Measurements from ENCODE around the gene P2RX7. TPM values are rescaled to one million over a fixed set of nuclear protein-coding genes. Genes with fewer than 3 reads are reported as not detected.
A peak's percentile ranks its signal among the peaks of the same experiment; 100 is the strongest.

The P2RX7 gene
- total and polyA plus RNA-seq, 8 donors = 0.77 to 8.8 (median 1.4) TPM

GRCh38 chr12:121184425-121184824 lies 51.7 kb downstream of the P2RX7 start:
- TF ChIP-seq, protein P1, sequence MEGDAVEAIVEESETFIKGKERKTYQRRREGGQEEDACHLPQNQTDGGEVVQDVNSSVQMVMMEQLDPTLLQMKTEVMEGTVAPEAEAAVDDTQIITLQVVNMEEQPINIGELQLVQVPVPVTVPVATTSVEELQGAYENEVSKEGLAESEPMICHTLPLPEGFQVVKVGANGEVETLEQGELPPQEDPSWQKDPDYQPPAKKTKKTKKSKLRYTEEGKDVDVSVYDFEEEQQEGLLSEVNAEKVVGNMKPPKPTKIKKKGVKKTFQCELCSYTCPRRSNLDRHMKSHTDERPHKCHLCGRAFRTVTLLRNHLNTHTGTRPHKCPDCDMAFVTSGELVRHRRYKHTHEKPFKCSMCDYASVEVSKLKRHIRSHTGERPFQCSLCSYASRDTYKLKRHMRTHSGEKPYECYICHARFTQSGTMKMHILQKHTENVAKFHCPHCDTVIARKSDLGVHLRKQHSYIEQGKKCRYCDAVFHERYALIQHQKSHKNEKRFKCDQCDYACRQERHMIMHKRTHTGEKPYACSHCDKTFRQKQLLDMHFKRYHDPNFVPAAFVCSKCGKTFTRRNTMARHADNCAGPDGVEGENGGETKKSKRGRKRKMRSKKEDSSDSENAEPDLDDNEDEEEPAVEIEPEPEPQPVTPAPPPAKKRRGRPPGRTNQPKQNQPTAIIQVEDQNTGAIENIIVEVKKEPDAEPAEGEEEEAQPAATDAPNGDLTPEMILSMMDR (IDR thresholded peaks at IDR 0.05) = no peak
- Histone ChIP-seq H3K4me3 (no peak overlapping the region), H3K4me1 (no peaks in the 10 kb centered on the region), H3K27me3 (no peaks in the 10 kb centered on the region), H3K36me3 (no peaks in the 10 kb centered on the region), H3K9me3 (no peaks in the 10 kb centered on the region), H3K27ac (no peak overlapping the region)
- WGBS, 2 donors = 88 to 89% methylated on average over 15 of the region's 15 CpGs
- FAIRE-seq (no peak), ATAC-seq (peak in 1 of 4 donors; percentile 34), DNase-seq (peak in 1 of 6 donors; percentile 50)
- intact Hi-C loops (cut with DNase I) = no loop called here

GRCh38 chr12:121184984-121185889 lies 52.6 kb downstream of the P2RX7 start:
- DNase-seq (no peak), ATAC-seq (peak in 1 of 4 donors; percentile 40), FAIRE-seq (no peak)
- intact Hi-C loops (cut with DNase I) = no loop called here
- Histone ChIP-seq H3K9me3 (no peaks in the 10 kb centered on the region), H3K4me1 (no peaks in the 10 kb centered on the region), H3K36me3 (no peaks in the 10 kb centered on the region), H3K27ac (no peak overlapping the region), H3K4me3 (no peak overlapping the region), H3K27me3 (no peaks in the 10 kb centered on the region)
- TF ChIP-seq, protein P1 (IDR thresholded peaks at IDR 0.05) = no peak
- WGBS, 2 donors = 93 to 95% methylated on average over 7 of the region's 7 CpGs

DNA sequence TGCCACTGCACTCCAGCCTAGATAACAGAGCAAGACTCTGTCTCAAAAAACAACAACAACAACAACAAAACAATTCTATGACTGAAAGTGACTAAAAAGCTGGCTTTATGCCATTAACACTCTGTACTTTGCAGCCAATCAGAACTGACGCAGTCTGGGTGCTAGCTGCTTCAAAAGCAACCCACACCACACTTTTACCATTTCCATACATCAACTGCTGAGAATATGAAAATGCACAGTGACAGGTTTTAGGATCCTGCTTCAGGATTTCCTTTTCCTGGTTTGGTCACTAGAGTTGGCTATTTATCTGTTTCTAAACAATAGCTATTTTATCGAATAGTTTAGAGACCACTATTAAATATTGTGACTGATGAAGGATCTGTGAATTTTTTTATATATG lies 54.1 kb downstream of the P2RX7 start:
- Histone ChIP-seq H3K4me3 (no peak overlapping the region), H3K4me1 (no peaks in the 10 kb centered on the region), H3K9me3 (no peaks in the 10 kb centered on the region), H3K27ac (no peak overlapping the region), H3K27me3 (no peaks in the 10 kb centered on the region), H3K36me3 (no peaks in the 10 kb centered on the region)
- no peak for DNase-seq
- ATAC-seq = no peak
- FAIRE-seq = no peak
- WGBS, 2 donors = 85 to 88% methylated on average over 2 of the region's 2 CpGs
- TF ChIP-seq, protein P1 (IDR thresholded peaks at IDR 0.05) = no peak
- intact Hi-C loops (cut with DNase I) = no loop called here

GRCh38 chr12:121187501-121187900 lies 54.8 kb downstream of the P2RX7 start:
- no peaks in the 10 kb centered on the region for H3K9me3 ChIP-seq
- H3K27me3 ChIP-seq = no peaks in the 10 kb centered on the region
- H3K27ac ChIP-seq = no peak overlapping the region
- DNase-seq (no peak), ATAC-seq (no peak), FAIRE-seq (no peak)
- 85 to 89% methylated on average over 7 of the region's 7 CpGs for WGBS, 2 donors
- intact Hi-C loops (cut with DNase I) = no loop called here
- no peaks in the 10 kb centered on the region for H3K36me3 ChIP-seq
- TF ChIP-seq, protein P1 (IDR thresholded peaks at IDR 0.05) = no peak
- no peaks in the 10 kb centered on the region for H3K4me1 ChIP-seq
- no peak overlapping the region for H3K4me3 ChIP-seq

GRCh38 chr12:121188227-121188626 lies 55.6 kb downstream of the P2RX7 start:
- intact Hi-C loops (cut with DNase I) = no loop called here
- DNase-seq (no peak), ATAC-seq (no peak), FAIRE-seq (no peak)
- H3K27me3 ChIP-seq = no peaks in the 10 kb centered on the region
- WGBS, 2 donors = 94 to 95% methylated on average over 2 of the region's 2 CpGs
- H3K9me3 ChIP-seq = no peaks in the 10 kb centered on the region
- no peaks in the 10 kb centered on the region for H3K4me1 ChIP-seq
- H3K36me3 ChIP-seq = no peaks in the 10 kb centered on the region
- no peak overlapping the region for H3K4me3 ChIP-seq
- TF ChIP-seq, protein P1 (IDR thresholded peaks at IDR 0.05) = no peak
- H3K27ac ChIP-seq = no peak overlapping the region

Data from pancreas (tissue), 10 donors.